AG10803 (cell line): ENCODE data around the gene RBBP8NL.

ENCODE experiments used
- DNase-seq: peaks from one replicate; pipeline ENCODE4 v3.0.0; 2010; ENCODE audit warnings: low read depth
- H3K4me3 ChIP-seq: 2 replicates; pipeline ENCODE4 v1.5.1; 2011; ENCODE audit warnings: mild to moderate bottlenecking, low read length, control low read depth
- TF ChIP-seq, protein P1 (sequence below): conservative IDR thresholded peaks from 2 replicates; pipeline ENCODE4 v1.5.1; 2011; ENCODE audit warnings: mild to moderate bottlenecking, low read length, control low read depth, inconsistent platforms

RBBP8NL gene, protein sequence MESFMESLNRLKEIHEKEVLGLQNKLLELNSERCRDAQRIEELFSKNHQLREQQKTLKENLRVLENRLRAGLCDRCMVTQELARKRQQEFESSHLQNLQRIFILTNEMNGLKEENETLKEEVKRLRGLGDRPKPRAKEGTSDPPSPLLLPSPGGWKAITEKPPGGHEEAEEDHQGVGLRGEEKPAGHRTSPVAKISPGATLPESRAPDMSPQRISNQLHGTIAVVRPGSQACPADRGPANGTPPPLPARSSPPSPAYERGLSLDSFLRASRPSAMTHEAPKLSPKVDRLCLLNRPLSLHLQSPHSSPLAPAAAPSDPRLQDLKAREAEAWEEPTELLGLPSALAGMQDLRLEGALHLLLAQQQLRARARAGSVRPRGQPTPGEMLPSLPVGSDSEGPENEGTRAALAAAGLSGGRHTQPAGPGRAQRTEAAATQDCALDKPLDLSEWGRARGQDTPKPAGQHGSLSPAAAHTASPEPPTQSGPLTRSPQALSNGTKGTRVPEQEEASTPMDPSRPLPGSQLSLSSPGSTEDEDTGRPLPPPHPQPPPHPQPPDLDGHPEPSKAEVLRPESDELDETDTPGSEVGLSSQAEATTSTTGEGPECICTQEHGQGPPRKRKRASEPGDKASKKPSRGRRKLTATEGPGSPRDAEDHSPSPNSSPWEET

DNA sequence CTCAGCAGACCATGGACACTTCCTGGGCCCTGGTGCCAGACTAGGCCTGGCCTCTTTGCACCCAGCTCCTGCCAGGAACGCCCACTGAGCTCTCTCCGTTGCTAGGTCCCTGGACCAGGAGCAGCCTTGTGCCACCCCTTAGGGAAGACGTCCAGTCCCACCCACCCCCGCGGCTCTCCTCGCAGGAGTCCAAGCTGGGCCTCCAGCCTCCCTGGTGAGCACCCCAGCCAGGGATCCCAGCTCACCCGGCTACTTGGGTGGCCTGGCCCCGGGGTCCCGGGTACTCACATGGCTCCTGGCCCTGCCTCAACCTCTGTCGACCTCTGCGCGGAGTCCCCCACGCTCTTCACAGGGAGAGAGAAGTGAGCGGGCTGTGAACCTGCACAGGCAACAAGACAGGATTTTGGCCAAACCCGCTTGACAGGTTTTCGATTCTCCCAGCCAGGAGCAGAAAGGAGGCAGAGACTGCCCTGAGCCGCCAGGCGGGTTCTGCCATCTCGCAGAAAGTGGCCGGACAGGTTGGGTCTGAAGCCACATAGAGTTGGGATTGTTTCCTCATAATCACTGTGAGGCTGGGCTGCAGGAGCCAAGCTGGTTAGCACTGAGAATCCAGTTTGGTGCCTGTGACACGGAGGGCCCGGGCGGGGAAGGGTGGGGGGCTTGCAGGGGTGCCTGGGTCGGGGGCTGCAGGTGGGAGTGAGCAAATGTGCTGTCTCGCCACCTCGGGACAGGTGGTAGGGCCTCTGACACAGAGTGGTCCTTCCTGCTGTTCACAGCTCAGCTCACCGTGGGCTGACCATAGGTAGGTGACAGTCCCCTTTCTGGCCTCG is at the start of gene RBBP8NL:
Gene RBBP8NL, minus strand, starts transcription at position 368 of the 830 bp plus-strand sequence. CDS start 7,892 bp downstream, outside the sequence.
- no peak for DNase-seq
- TF ChIP-seq, protein P1, sequence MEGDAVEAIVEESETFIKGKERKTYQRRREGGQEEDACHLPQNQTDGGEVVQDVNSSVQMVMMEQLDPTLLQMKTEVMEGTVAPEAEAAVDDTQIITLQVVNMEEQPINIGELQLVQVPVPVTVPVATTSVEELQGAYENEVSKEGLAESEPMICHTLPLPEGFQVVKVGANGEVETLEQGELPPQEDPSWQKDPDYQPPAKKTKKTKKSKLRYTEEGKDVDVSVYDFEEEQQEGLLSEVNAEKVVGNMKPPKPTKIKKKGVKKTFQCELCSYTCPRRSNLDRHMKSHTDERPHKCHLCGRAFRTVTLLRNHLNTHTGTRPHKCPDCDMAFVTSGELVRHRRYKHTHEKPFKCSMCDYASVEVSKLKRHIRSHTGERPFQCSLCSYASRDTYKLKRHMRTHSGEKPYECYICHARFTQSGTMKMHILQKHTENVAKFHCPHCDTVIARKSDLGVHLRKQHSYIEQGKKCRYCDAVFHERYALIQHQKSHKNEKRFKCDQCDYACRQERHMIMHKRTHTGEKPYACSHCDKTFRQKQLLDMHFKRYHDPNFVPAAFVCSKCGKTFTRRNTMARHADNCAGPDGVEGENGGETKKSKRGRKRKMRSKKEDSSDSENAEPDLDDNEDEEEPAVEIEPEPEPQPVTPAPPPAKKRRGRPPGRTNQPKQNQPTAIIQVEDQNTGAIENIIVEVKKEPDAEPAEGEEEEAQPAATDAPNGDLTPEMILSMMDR, result no peak
- no peak within 1 kb of the TSS for H3K4me3 ChIP-seq

DNA sequence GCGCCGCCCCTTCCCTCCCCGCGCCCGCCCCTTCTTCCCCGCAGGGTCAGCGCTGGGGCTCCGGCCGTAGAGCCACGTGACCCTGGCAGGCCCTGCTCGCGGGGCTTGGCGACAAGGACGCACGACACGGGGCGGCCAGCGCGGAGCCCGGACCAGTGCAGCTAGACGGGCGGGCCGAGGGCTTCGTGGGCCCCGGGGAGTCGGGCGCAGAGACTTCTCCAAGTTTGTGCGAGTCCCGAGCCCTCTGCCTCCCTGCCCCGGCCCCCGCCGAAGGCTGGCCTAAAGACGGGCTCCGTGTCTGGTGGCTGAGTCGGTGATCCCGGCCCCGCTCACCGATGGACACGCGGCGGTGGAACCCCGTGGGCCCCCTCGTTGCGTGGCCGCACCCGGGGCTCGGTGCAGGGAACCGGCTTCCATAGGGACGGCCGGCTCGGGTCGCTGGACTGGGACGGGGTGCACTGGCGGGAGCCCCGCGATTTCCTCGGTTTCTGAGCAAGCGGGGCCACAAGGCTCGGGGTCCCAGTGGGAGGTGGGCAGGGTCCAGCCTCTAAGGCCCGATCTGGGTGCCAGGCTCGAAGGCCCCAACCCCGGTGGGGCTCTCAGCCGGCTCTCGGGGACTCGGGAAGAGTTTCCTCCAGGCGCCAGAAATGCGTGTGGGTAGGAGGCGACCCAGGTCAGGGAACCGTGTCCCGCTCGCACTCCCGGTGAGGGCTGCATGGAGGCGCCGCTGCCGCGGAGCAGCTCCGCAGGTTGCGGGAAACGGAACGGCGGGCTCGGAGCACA is 48.9 kb upstream of the RBBP8NL start:
- DNase-seq, result no peak
- TF ChIP-seq, protein P1, result no peak
- H3K4me3 ChIP-seq, result no peak overlapping the region

DNA sequence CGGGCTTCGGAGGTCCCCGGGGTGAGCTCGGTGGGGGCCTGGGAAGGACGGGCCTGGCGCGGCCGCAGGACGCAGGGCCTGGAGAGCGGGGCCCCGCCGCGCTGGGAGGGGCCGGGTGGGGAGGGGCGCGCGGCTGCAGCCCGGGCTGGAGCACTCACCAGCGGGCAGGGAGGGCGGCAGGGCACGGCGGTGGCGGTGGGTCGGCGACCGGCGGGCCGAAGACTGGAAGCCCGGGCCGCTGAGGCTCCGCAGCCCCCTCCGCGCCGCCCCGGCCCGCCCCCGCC is 48.4 kb upstream of the RBBP8NL start, which contains the start of gene GATA5:
Gene GATA5, minus strand, starts transcription at position 224 of the 284 bp plus-strand sequence. CDS start 474 bp downstream, outside the sequence.
- H3K4me3 ChIP-seq, result no peak within 1 kb of the TSS
- TF ChIP-seq, protein P1, result no peak
- no peak for DNase-seq

DNA sequence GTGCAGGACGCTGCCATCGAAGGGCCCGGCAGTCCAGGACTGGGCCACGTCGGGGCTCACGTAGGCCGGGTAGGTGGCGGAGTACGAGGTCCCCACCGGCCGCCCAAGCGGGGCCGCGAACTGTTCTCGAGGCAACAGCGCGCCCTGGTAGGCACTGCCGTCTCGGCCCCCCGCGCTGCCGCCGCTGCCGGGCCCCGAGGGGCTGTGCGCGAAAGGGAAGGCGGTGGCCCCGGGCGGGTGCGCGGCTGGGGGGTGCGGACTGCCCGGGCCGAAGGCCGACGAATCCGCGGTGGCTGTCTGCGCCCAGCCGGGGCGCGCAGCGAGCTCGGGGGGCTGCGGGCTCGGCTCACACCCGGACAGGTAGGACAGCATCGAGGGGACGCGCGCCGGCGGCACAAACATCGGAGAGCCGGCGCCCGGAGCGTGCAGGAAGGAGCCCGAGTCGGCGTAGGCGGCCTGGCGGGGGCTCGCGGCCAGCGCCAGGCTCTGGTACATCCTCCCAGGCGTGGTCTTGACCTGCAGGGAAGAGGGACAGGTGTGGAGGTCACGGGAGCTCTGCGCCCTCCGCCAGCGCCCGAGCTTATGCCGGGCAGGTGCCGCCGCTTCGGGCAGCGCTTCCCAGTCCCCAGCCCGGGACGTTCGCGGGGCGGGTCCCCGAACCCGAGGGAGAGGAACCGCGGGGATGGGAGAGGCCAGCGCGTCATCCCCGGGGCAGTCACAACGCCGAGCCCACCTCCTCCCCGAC is 47.9 kb upstream of the RBBP8NL start:
- TF ChIP-seq, protein P1, result no peak
- H3K4me3 ChIP-seq, result no peak overlapping the region
- DNase-seq, result no peak

DNA sequence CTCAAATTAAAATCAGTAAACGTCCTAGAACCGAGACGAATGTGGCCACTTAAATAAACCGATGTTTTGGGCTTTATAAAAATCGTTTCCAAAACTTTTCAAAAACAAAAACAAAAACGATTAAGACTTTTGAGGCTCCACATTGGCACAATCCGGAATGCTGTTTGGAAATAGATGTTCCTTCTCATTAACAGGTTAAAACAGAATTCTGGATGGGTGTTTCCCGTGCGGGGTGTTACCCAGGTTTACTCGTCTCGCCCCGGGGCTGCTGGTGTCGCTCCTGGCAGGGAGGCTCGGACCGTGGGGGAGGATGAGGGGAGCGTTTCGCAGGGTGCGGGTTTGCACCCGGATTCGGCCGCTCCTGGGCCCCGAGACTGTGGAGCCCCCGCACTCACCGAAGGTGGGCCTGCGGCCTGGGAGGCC is 47.3 kb upstream of the RBBP8NL start:
- TF ChIP-seq, protein P1, result no peak
- H3K4me3 ChIP-seq, result no peak overlapping the region
- no peak for DNase-seq
